Measurements from ENCODE around the gene LIX1. TPM values are rescaled to one million over a fixed set of nuclear protein-coding genes. Genes with fewer than 3 reads are reported as not detected.

The LIX1 gene
- total RNA-seq, 1 donor from 2014 or later: 164 TPM

DNA sequence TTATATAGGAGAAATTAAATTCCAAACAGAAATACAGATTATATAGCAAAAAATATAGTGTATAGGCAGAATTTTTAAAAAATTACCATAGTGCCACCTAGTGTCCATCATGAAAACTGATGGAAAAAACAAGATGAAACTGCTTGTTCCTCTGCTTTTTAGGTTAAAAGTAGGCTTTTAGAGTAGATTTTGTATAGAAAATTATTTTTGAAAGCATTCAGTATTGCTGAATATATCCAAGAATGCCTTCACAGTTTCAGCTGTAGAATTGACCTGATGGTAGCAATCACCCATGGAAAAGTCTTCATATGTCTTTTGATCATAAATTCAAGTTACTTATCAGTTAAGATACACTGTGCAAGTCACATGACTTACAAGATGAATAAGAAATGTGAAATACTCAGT, 21.0 kb upstream of the LIX1 start:
- no peak overlapping the region for H3K9ac ChIP-seq
- peaks cover 23% of the 10 kb centered on the region for H3F3A ChIP-seq (ENCODE audit: low read depth)
- TF ChIP-seq EZH2 (IDR thresholded peaks at IDR 0.05) (no peak), EZH2phosphoT487 (IDR thresholded peaks at IDR 0.05) (no peak)
- TF ChIP-seq, protein P1, sequence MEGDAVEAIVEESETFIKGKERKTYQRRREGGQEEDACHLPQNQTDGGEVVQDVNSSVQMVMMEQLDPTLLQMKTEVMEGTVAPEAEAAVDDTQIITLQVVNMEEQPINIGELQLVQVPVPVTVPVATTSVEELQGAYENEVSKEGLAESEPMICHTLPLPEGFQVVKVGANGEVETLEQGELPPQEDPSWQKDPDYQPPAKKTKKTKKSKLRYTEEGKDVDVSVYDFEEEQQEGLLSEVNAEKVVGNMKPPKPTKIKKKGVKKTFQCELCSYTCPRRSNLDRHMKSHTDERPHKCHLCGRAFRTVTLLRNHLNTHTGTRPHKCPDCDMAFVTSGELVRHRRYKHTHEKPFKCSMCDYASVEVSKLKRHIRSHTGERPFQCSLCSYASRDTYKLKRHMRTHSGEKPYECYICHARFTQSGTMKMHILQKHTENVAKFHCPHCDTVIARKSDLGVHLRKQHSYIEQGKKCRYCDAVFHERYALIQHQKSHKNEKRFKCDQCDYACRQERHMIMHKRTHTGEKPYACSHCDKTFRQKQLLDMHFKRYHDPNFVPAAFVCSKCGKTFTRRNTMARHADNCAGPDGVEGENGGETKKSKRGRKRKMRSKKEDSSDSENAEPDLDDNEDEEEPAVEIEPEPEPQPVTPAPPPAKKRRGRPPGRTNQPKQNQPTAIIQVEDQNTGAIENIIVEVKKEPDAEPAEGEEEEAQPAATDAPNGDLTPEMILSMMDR (IDR thresholded peaks at IDR 0.05): peak; percentile 72
- H3K27me3 Mint-ChIP-seq (ENCODE audit: insufficient read depth, low read depth): peaks cover 4% of the 10 kb centered on the region
- H3K79me2 ChIP-seq (ENCODE audit: low read depth): peaks cover 3% of the 10 kb centered on the region
- no peaks in the 10 kb centered on the region for H3K4me1 Mint-ChIP-seq
- peaks cover 18% of the 10 kb centered on the region for H3K36me3 Mint-ChIP-seq
- H3K9me3 Mint-ChIP-seq: peaks cover 4% of the 10 kb centered on the region
- H3K4me2 ChIP-seq: no peak overlapping the region
- H3K27ac Mint-ChIP-seq: no peak overlapping the region
- no peaks in the 10 kb centered on the region for H3K9me3 ChIP-seq (ENCODE audit: low read depth)
- H3K4me3 ChIP-seq: no peak overlapping the region
- H2AFZ ChIP-seq (replicated peaks): no peak overlapping the region
- H3K4me3 Mint-ChIP-seq: no peak overlapping the region
- H3K36me3 ChIP-seq: peaks cover 28% of the 10 kb centered on the region
- H3K27ac ChIP-seq: no peak overlapping the region
- no peaks in the 10 kb centered on the region for H3K27me3 ChIP-seq
- H3K4me1 ChIP-seq: no peaks in the 10 kb centered on the region
- DNase-seq (ENCODE audit: low spot score): no peak
- H4K20me1 ChIP-seq (ENCODE audit: low read depth): no peaks in the 10 kb centered on the region

DNA sequence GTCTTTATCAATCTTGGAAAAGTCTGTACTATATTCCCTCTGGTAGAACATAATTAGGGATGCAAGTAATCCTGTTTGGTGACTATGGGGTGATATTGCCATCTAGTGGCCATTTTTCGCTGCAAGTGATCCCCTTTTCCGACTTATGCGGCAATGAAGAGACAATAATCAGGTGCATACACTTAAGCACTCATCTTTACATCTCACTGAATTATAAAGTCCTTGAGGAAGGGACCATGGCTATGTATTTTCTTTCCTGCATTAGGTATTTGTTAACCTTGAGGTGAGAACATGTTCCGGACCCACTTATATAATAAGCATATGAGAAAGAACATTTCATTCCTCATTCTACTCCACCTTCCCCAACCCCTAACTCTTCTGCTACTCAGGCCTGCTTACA, 19.6 kb upstream of the LIX1 start:
- TF ChIP-seq EZH2phosphoT487 (IDR thresholded peaks at IDR 0.05) (no peak), EZH2 (IDR thresholded peaks at IDR 0.05) (no peak)
- TF ChIP-seq, protein P1 (IDR thresholded peaks at IDR 0.05): peak; percentile 98
- H3K27ac ChIP-seq: no peak overlapping the region
- Mint-ChIP-seq H3K27me3 (ENCODE audit: insufficient read depth, low read depth) (peaks cover 4% of the 10 kb centered on the region), H3K4me3 (no peak overlapping the region), H3K9me3 (peaks cover 17% of the 10 kb centered on the region), H3K4me1 (no peaks in the 10 kb centered on the region), H3K27ac (no peak overlapping the region), H3K36me3 (peaks cover 18% of the 10 kb centered on the region)
- no peaks in the 10 kb centered on the region for H3K27me3 ChIP-seq
- H3K4me2 ChIP-seq: no peak overlapping the region
- H3K9me3 ChIP-seq (ENCODE audit: low read depth): peaks cover 10% of the 10 kb centered on the region
- H3K9ac ChIP-seq: no peak overlapping the region
- H3K4me3 ChIP-seq: no peak overlapping the region
- H2AFZ ChIP-seq (replicated peaks): no peak overlapping the region
- no peaks in the 10 kb centered on the region for H4K20me1 ChIP-seq (ENCODE audit: low read depth)
- H3K36me3 ChIP-seq: peaks cover 15% of the 10 kb centered on the region
- DNase-seq (ENCODE audit: low spot score): peak; percentile 81
- peaks cover 3% of the 10 kb centered on the region for H3K79me2 ChIP-seq (ENCODE audit: low read depth)
- H3K4me1 ChIP-seq: no peaks in the 10 kb centered on the region
- peaks cover 23% of the 10 kb centered on the region for H3F3A ChIP-seq (ENCODE audit: low read depth)

DNA sequence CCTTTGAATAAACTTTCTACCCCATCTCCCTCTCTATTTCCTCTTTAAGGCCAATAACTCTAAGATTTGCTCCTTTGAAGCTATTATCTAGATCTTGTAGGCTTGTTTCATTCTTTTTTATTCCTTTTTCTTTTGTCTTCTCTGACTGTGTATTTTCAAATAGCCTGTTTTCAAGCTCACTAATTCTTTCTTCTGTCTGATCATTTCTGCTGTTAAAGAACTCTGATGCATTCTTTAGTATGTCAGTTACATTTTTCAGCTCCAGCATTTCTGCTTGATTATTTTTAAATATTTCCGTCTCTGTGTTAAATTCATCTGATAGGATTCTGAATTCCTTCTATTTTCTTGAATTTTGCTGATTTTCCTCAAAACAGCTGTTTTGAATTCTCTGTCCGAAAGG, 15.3 kb upstream of the LIX1 start:
- TF ChIP-seq EZH2phosphoT487 (IDR thresholded peaks at IDR 0.05) (no peak), EZH2 (IDR thresholded peaks at IDR 0.05) (no peak)
- TF ChIP-seq, protein P1 (IDR thresholded peaks at IDR 0.05): no peak
- H3K79me2 ChIP-seq (ENCODE audit: low read depth): peaks cover 3% of the 10 kb centered on the region
- no peak overlapping the region for H3K9ac ChIP-seq
- H3K4me3 ChIP-seq: no peak overlapping the region
- Mint-ChIP-seq H3K36me3 (peaks cover 18% of the 10 kb centered on the region), H3K27me3 (ENCODE audit: insufficient read depth, low read depth) (peaks cover 4% of the 10 kb centered on the region), H3K4me3 (no peak overlapping the region), H3K27ac (no peak overlapping the region), H3K4me1 (no peaks in the 10 kb centered on the region), H3K9me3 (peaks cover 36% of the 10 kb centered on the region)
- H3F3A ChIP-seq (ENCODE audit: low read depth): peaks cover 7% of the 10 kb centered on the region
- no peak overlapping the region for H3K27ac ChIP-seq
- H2AFZ ChIP-seq (replicated peaks): no peak overlapping the region
- no peak for DNase-seq (ENCODE audit: low spot score)
- peaks cover 18% of the 10 kb centered on the region for H3K9me3 ChIP-seq (ENCODE audit: low read depth)
- H3K27me3 ChIP-seq: no peaks in the 10 kb centered on the region
- H3K4me1 ChIP-seq: no peaks in the 10 kb centered on the region
- no peak overlapping the region for H3K4me2 ChIP-seq
- no peaks in the 10 kb centered on the region for H4K20me1 ChIP-seq (ENCODE audit: low read depth)
- peaks cover 5% of the 10 kb centered on the region for H3K36me3 ChIP-seq
